Vagina (tissue), 2 donors: Measurements from ENCODE around the gene PELI2.

Experiments used
- POLR2A ChIP-seq, 2 donors: fragments of 450-650 bp; IDR thresholded peaks; one replicate each; pipeline ENCODE4 v1.6.1; 2017; ENCODE audit warnings: antibody characterized with exemption in 2 of 2, mild to moderate bottlenecking in 2 of 2, moderate library complexity in 2 of 2
- POLR2AphosphoS5 ChIP-seq, 2 donors: sonication (generic); formaldehyde crosslinking; IDR thresholded peaks; one replicate each; pipeline ENCODE4 v1.9.0; 2017; ENCODE audit warnings: antibody characterized with exemption in 2 of 2, mild to moderate bottlenecking in 2 of 2, low read depth in 1 of 2; ENCODE audit not compliant: insufficient read depth in 1 of 2
- TF ChIP-seq, protein P1 (sequence below), 3 experiments: fragments of 450-650 bp in 2 of 3; fragments of 200-600 bp in 1 of 3; sonication (generic) in 1 of 3; IDR thresholded peaks; one replicate each; pipeline ENCODE4 v1.5.1; 2017 to 2019; ENCODE audit warnings: antibody characterized with exemption in 3 of 3, mild to moderate bottlenecking in 2 of 3, moderate library complexity in 2 of 3

DNA sequence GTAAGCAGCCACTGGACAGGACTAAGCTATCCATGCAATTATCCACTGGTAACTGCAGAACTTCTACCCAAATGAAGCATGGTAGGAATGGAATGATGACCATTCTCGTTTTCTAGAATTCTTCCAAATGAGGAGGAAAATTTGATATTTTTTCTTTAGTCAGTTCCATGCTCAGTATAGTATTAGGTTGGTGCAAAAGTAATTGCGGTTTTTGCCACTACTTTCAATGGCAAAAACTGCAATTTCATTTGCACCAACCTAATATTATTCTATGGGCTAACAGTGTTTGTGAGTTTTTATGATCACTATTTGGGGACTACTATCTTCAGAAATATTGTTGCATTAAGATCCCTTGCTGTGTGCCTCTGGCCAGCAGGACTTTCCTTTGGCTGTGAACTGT is 42.9 kb upstream of the PELI2 start:
- TF ChIP-seq, protein P1, sequence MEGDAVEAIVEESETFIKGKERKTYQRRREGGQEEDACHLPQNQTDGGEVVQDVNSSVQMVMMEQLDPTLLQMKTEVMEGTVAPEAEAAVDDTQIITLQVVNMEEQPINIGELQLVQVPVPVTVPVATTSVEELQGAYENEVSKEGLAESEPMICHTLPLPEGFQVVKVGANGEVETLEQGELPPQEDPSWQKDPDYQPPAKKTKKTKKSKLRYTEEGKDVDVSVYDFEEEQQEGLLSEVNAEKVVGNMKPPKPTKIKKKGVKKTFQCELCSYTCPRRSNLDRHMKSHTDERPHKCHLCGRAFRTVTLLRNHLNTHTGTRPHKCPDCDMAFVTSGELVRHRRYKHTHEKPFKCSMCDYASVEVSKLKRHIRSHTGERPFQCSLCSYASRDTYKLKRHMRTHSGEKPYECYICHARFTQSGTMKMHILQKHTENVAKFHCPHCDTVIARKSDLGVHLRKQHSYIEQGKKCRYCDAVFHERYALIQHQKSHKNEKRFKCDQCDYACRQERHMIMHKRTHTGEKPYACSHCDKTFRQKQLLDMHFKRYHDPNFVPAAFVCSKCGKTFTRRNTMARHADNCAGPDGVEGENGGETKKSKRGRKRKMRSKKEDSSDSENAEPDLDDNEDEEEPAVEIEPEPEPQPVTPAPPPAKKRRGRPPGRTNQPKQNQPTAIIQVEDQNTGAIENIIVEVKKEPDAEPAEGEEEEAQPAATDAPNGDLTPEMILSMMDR (IDR thresholded peaks at IDR 0.05): no peak
- no peak for TF ChIP-seq POLR2A (IDR thresholded peaks at IDR 0.05)
- TF ChIP-seq POLR2AphosphoS5 (IDR thresholded peaks at IDR 0.05; ENCODE audit: insufficient read depth in 1 of 2, low read depth in 1 of 2): no peak
